Measurements from ENCODE around the gene WNT4. TPM values are rescaled to one million over a fixed set of nuclear protein-coding genes. Genes with fewer than 3 reads are reported as not detected.
A peak's percentile ranks its signal among the peaks of the same experiment; 100 is the strongest.

WNT4 gene
- total and polyA plus RNA-seq, 2 of the 8 experiments (the other 6 are each of a cell fraction or from before 2014, with no cell fraction given): 1.3 to 6.6 TPM

- H3K27me3 ChIP-seq (replicated peaks in 1 of 4; ENCODE audit: control insufficient read depth in 3 of 4, extremely low read depth in 1 of 4, insufficient read depth in 3 of 4, low read length in 3 of 4): no peaks in the 10 kb centered on the region
- peaks cover 0 to 20% of the 10 kb centered on the region in 2 experiments for H4K20me1 ChIP-seq (replicated peaks in 1 of 2; ENCODE audit: control insufficient read depth in 1 of 2, insufficient read depth in 2 of 2, low read length in 2 of 2)
- H3K36me3 ChIP-seq (ENCODE audit: control insufficient read depth in 2 of 4, insufficient read depth in 4 of 4, low read length in 3 of 4): peaks cover 0 to 3% (median 1%) of the 10 kb centered on the region in 4 experiments; a peak in 3 of 8 replicates
- H4K91ac ChIP-seq (replicated peaks; ENCODE audit: insufficient read length, low read length): no peak overlapping the region
- 88% methylated on average over 5 of the region's 5 CpGs; no CpG with 5 or more reads in 1 of the 2 experiments for WGBS, 2 experiments (ENCODE audit: extremely low coverage in 1 of 2, insufficient coverage in 1 of 2, insufficient read length in 1 of 2, insufficient replicate concordance in 2 of 2, low coverage in 1 of 2, low lambda C conversion rate in 2 of 2, missing lambda C conversion rate in 1 of 2)
- peak overlapping the region; percentile 17; the same call in 1 of the 2 replicates for H4K8ac ChIP-seq (ENCODE audit: extremely low read depth, insufficient read depth, low read length)
- TF ChIP-seq JUND (IDR thresholded peaks at IDR 0.05; ENCODE audit: low read length): no peak
- no peak for TF ChIP-seq RFX5 (IDR thresholded peaks at IDR 0.05; ENCODE audit: borderline replicate concordance, low read depth, low read length)
- FAIRE-seq (no peak), DNase-seq (ENCODE audit: low read depth in 1 of 2, low spot score in 2 of 2) (no peak)
- no peak overlapping the region for H3K14ac ChIP-seq (ENCODE audit: insufficient read length)
- no peak overlapping the region for H2BK12ac ChIP-seq (ENCODE audit: low read depth, low read length)
- no peak overlapping the region for H3K56ac ChIP-seq (replicated peaks; ENCODE audit: insufficient read length, low read depth, low read length)
- no peak overlapping the region for H2BK20ac ChIP-seq (ENCODE audit: low read length)
- H3K4me1 ChIP-seq (replicated peaks in 1 of 4; ENCODE audit: control insufficient read depth in 3 of 4, insufficient read depth in 4 of 4, low read length in 3 of 4): peaks cover 0 to 31% (median 13%) of the 10 kb centered on the region in 4 experiments; a peak in 6 of 7 replicates
- no peak overlapping the region for H3K4me2 ChIP-seq (ENCODE audit: insufficient read depth in 1 of 2, low read depth in 2 of 2, low read length in 2 of 2)
- no peaks in the 10 kb centered on the region; a peak in 1 of 4 replicates for H3K79me2 ChIP-seq (ENCODE audit: control insufficient read depth in 1 of 2, insufficient read depth in 2 of 2, low read length in 2 of 2)
- no peak overlapping the region for H3K27ac ChIP-seq (ENCODE audit: low read depth, low read length)
- ChIA-PET POLR2A (ENCODE audit: partially characterized antibody) (interaction anchor here (0.7 to 1.4 kb wide), 3 partner anchors 8 to 20 kb away, joined by 3 read pairs; no protein-coding TSS in a partner anchor), CTCF (ENCODE audit: partially characterized antibody) (interaction anchor here (0.9 to 4.7 kb wide), 6 partner anchors 8 to 302 kb away, joined by 3 to 27 read pairs (median 3); no protein-coding TSS in a partner anchor)
- H3K9me3 ChIP-seq (ENCODE audit: insufficient read depth in 2 of 2, low read depth in 1 of 2, low read length in 1 of 2): no peaks in the 10 kb centered on the region
- H3K23ac ChIP-seq (ENCODE audit: insufficient read length): no peak overlapping the region
- no peak overlapping the region for H2AK5ac ChIP-seq (ENCODE audit: low read depth, low read length)
- H3K4me3 ChIP-seq (ENCODE audit: extremely low read depth in 1 of 4, insufficient read depth in 2 of 4, low read depth in 3 of 4, low read length in 4 of 4): no peak overlapping the region
- no peak overlapping the region for H3K18ac ChIP-seq (ENCODE audit: extremely low read depth, low read length)
- no peak overlapping the region for H2BK15ac ChIP-seq (ENCODE audit: low read length)
- H3K79me1 ChIP-seq (ENCODE audit: low read depth, low read length): peaks cover 13% of the 10 kb centered on the region
- no peak overlapping the region for H4K5ac ChIP-seq (ENCODE audit: insufficient read length, low read depth, low read length)
- H3K23me2 ChIP-seq (ENCODE audit: low read depth, low read length): no peaks in the 10 kb centered on the region
- no peak overlapping the region for H3K9ac ChIP-seq (replicated peaks in 1 of 4; ENCODE audit: extremely low read depth in 1 of 4, low read depth in 3 of 4, low read length in 3 of 4)
- H3K4ac ChIP-seq (replicated peaks; ENCODE audit: insufficient read length, low read depth, low read length): no peak overlapping the region
- H2BK5ac ChIP-seq (ENCODE audit: low read depth, low read length): no peak overlapping the region
- no peak overlapping the region for H2AFZ ChIP-seq (ENCODE audit: low read length)
- H2BK120ac ChIP-seq (replicated peaks; ENCODE audit: low read depth, low read length): no peak overlapping the region
These were observed 25.0 kb downstream of the WNT4 start for GRCh38 chr1:22117851-22118250.
